GM12878 (cell line): Measurements from ENCODE around the gene KCNN1. TPM values are rescaled to one million over a fixed set of nuclear protein-coding genes. Genes with fewer than 3 reads are reported as not detected.

Experiments used
- ATAC-seq: fragments of 200-7000 bp; cut with Tn5 transposase; 3 replicates; pipeline ENCODE4 v1.9.1; 2020; ENCODE audit warnings: mild to moderate bottlenecking, moderate library complexity
- BruUV-seq: library from RNA; stranded (reverse); fragments of 400-500 nt; replicated peaks from 2 replicates; lab custom pipeline; 2021; lab: Mats Ljungman, UMichigan
- CTCF ChIA-PET: fragments of 300-600 bp; sonication (Branson Sonifier 250); formaldehyde crosslinking; extraction: SDS; loops from one replicate; lab custom pipeline; 2021; ENCODE audit warnings: inconsistent platforms; lab: Yijun Ruan, JAX
- POLR2A ChIA-PET: fragments of 350-600 bp; formaldehyde crosslinking; extraction: SDS; loops from one replicate; lab custom pipeline; 2021; ENCODE audit warnings: inconsistent platforms; lab: Charles Lee
- RAD21 ChIA-PET: fragments of 300-600 bp; sonication (Branson Sonifier 250); formaldehyde crosslinking; loops from one replicate; lab custom pipeline; 2023; ENCODE audit warnings: antibody characterized with exemption; ENCODE audit not compliant: unreplicated experiment; lab: Charles Lee
- SMC1A ChIA-PET: fragments of 300-600 bp; sonication (Branson Sonifier 250); formaldehyde crosslinking; loops from one replicate; lab custom pipeline; 2023; ENCODE audit not compliant: unreplicated experiment, uncharacterized antibody; lab: Charles Lee
- DNase-seq: peaks from one replicate; pipeline ENCODE4 v3.0.0-alpha.2; 2011; ENCODE audit warnings: low read depth, low spot score
- FAIRE-seq: peaks from 3 replicates; lab custom pipeline; 2011; peaks lifted over from hg19 to GRCh38; lab: Jason Lieb, UNC
- H2AFZ ChIP-seq: 2 replicates; pipeline ENCODE4 v1.6.0; 2011; ENCODE audit warnings: low read depth, low read length, control low read depth; ENCODE audit not compliant: control insufficient read depth
- H3K27ac ChIP-seq: 2 replicates; pipeline ENCODE4 v1.5.1; 2011; ENCODE audit warnings: control low read depth; ENCODE audit not compliant: control insufficient read depth, insufficient read depth
- H3K27me3 ChIP-seq, 2 experiments: replicated peaks in 1 of 2; 2 replicates each; pipeline versions ENCODE4 v1.6.0 to v1.6.1; 2011; ENCODE audit warnings: low read length in 1 of 2; ENCODE audit not compliant: control insufficient read depth in 2 of 2, insufficient read depth in 2 of 2
- H3K36me3 ChIP-seq, 2 experiments: 2 replicates each; pipeline ENCODE4 v1.5.1; 2011; ENCODE audit warnings: low read length in 1 of 2; ENCODE audit not compliant: control insufficient read depth in 2 of 2, insufficient read depth in 2 of 2
- H3K4me1 ChIP-seq: 2 replicates; pipeline ENCODE4 v1.6.1; 2011; ENCODE audit warnings: mild to moderate bottlenecking, low read length, moderate library complexity, mixed read lengths; ENCODE audit not compliant: control insufficient read depth, insufficient read depth
- H3K4me2 ChIP-seq: 2 replicates; pipeline ENCODE4 v1.6.0; 2011; ENCODE audit warnings: control low read depth; ENCODE audit not compliant: control insufficient read depth, insufficient read depth
- H3K4me3 ChIP-seq: fragments of 200-600 bp; sonication (generic); 2 replicates; pipeline ENCODE4 v1.5.1; 2016
- H3K79me2 ChIP-seq: 2 replicates; pipeline ENCODE4 v1.6.0; 2011; ENCODE audit warnings: low read length; ENCODE audit not compliant: control insufficient read depth, insufficient read depth
- H3K9ac ChIP-seq: 2 replicates; pipeline ENCODE4 v1.8.0; 2011; ENCODE audit warnings: low read length, control low read depth, mixed read lengths; ENCODE audit not compliant: control insufficient read depth, insufficient read depth
- H3K9me3 ChIP-seq: replicated peaks from 3 replicates; pipeline ENCODE4 v1.5.1; 2011; ENCODE audit warnings: mild to moderate bottlenecking, low read length; ENCODE audit not compliant: control insufficient read depth, insufficient read depth
- H4K20me1 ChIP-seq: 2 replicates; pipeline ENCODE4 v1.6.0; 2011; ENCODE audit not compliant: control insufficient read depth, insufficient read depth
- CTCF ChIP-seq, 3 experiments: IDR thresholded peaks in 2 of 3; conservative IDR thresholded peaks in 1 of 3; 2 replicates each; pipeline ENCODE4 v1.5.1; 2011; ENCODE audit warnings: low read depth in 3 of 3, low read length in 3 of 3, mild to moderate bottlenecking in 3 of 3, control low read depth in 2 of 3, moderate library complexity in 2 of 3, inconsistent platforms in 1 of 3, mixed read lengths in 1 of 3; ENCODE audit not compliant: control insufficient read depth in 2 of 3, insufficient read depth in 1 of 3; ENCODE audit errors: extremely low read depth in 1 of 3
- CUX1 ChIP-seq: IDR thresholded peaks from 2 replicates; pipeline ENCODE4 v1.6.1; 2012; ENCODE audit warnings: improper control_type of control experiment, low read depth, low read length; ENCODE audit not compliant: insufficient replicate concordance
- ESRRA ChIP-seq: IDR thresholded peaks from 2 replicates; pipeline ENCODE4 v1.6.1; 2012; ENCODE audit warnings: mild to moderate bottlenecking, low read length, improper control_type of control experiment
- IKZF1 ChIP-seq: fragments of 450-650 bp; conservative IDR thresholded peaks from 2 replicates; pipeline ENCODE4 v1.6.1; 2017; ENCODE audit warnings: antibody characterized with exemption, mild to moderate bottlenecking
- MLLT1 ChIP-seq: fragments of 450-650 bp; IDR thresholded peaks from 2 replicates; pipeline ENCODE4 v1.6.1; 2016; ENCODE audit warnings: mild to moderate bottlenecking
- NFIC ChIP-seq: IDR thresholded peaks from 2 replicates; pipeline ENCODE4 v1.6.1; 2012; ENCODE audit warnings: low read depth, mild to moderate bottlenecking, inconsistent platforms, low read length, moderate library complexity
- NR2C2 ChIP-seq: IDR thresholded peaks from 2 replicates; pipeline ENCODE4 v1.6.1; 2011; ENCODE audit warnings: borderline replicate concordance, low read depth; ENCODE audit not compliant: control insufficient read depth, insufficient read length
- SUZ12 ChIP-seq: fragments of 200-600 bp; sonication (generic); IDR thresholded peaks from one replicate; pipeline ENCODE4 v1.6.1; 2018; ENCODE audit warnings: antibody characterized with exemption, mild to moderate bottlenecking; ENCODE audit not compliant: unreplicated experiment
- ZNF592 ChIP-seq: fragments of 450-650 bp; IDR thresholded peaks from 2 replicates; pipeline ENCODE4 v1.6.1; 2017; ENCODE audit warnings: mild to moderate bottlenecking, moderate library complexity
- WGBS: methylation state at CpG from one replicate; pipeline ENCODE4 v1.1.6; 2016; ENCODE audit warnings: low lambda C conversion rate; ENCODE audit not compliant: insufficient replicate concordance, insufficient coverage; ENCODE audit errors: missing lambda C conversion rate; 5-methylcytosine and 5-hydroxymethylcytosine counted together
- in situ Hi-C: fragments of 300-500 bp; cut with MboI; formaldehyde crosslinking; loops from 9 replicates; pipeline ENCODE4 v1.14.3; 2018; ENCODE audit warnings: mixed read lengths
- intact Hi-C: fragments of 100-400 bp; cut with micrococcal nuclease; formaldehyde crosslinking; loops from one replicate; pipeline ENCODE4 v1.14.2; 2022; ENCODE audit not compliant: unreplicated experiment
- polyA plus RNA-seq, 11 experiments: library from polyadenylated mRNA; depleted of rRNA in 4 of 11; unstranded in 6 of 11; stranded (reverse) in 5 of 11; fragments of >200 nt; fragmentation: Nextera tagmentation in 4 of 11; fragmentation: Illumina TruSeq in 1 of 11; extraction: Ambion mirVana in 4 of 11; extraction: Trizol in 1 of 11; gene quantifications; 1 replicate in 1 of 11; 2 replicates in 10 of 11; pipeline versions ENCODE4 v1.2.1 to v1.2.3, GENCODE V29; 2011 to 2016; ENCODE audit warnings: inconsistent platforms in 2 of 11, missing spikeins in 2 of 11, low read depth in 1 of 11
- total RNA-seq, 4 experiments: library from RNA; depleted of rRNA in 3 of 4; stranded (reverse); fragments of >200 nt in 3 of 4; fragmentation: Illumina TruSeq in 1 of 4; extraction: Trizol in 1 of 4; gene quantifications; 2 replicates each; pipeline versions ENCODE4 v1.2.1 to v1.2.3, GENCODE V29; 2013 to 2021

The KCNN1 gene
- total and polyA plus RNA-seq, 10 of the 15 experiments (the other 5 are each of a cell fraction or from before 2014, with no cell fraction given), result 0.02 to 0.95 (median 0.16) TPM; not detected in 1

GRCh38 chr19:17936379-17936778 is 30.5 kb upstream of the KCNN1 start:
- H3K4me1 ChIP-seq, result peaks cover 7% of the 10 kb centered on the region
- POLR2A ChIA-PET, result no interaction called here
- no peaks in the 10 kb centered on the region for H4K20me1 ChIP-seq
- FAIRE-seq, result no peak
- BruUV-seq, result no TSS peak
- SMC1A ChIA-PET, result interaction anchor here (1.0 to 4.8 kb wide), 3 partner anchors 61 to 215 kb away, joined by 3 to 90 read pairs (median 4); no protein-coding TSS in a partner anchor
- no peak for DNase-seq
- WGBS, result 93% methylated on average over 20 of the region's 21 CpGs
- CTCF ChIA-PET, result interaction anchor here (1.3 to 11.0 kb wide), 4 partner anchors 10 to 121 kb away, joined by 4 to 302 read pairs (median 14); partner anchors contain the start of gene RPL18A
- peaks cover 10% of the 10 kb centered on the region for H3K79me2 ChIP-seq
- no peak for ATAC-seq
- H3K36me3 ChIP-seq, result no peaks in the 10 kb centered on the region; a peak in 1 of 4 replicates
- intact Hi-C loops, result loop anchor here (10.0 kb wide), 1 partner anchor 152 kb away; no protein-coding TSS in a partner anchor
- in situ Hi-C loops, result no loop called here
- H3K9me3 ChIP-seq, result no peaks in the 10 kb centered on the region
- no peaks in the 10 kb centered on the region for H3K27me3 ChIP-seq
- RAD21 ChIA-PET, result interaction anchor here (0.7 to 4.1 kb wide), 3 partner anchors 60 to 392 kb away, joined by 4 to 113 read pairs (median 6); partner anchors contain the start of gene RPL18A
- H2AFZ ChIP-seq, result no peak overlapping the region
- H3K9ac ChIP-seq, result no peak overlapping the region
- no peak overlapping the region for H3K4me2 ChIP-seq
- TF ChIP-seq CTCF (IDR thresholded peaks at IDR 0.05 in 2 of 3, conservative IDR thresholded peaks at IDR 0.05 in 1 of 3; ENCODE audit: control insufficient read depth in 2 of 3, extremely low read depth in 1 of 3, insufficient read depth in 1 of 3, low read depth in 3 of 3, low read length in 3 of 3), result no peak
- TF ChIP-seq ESRRA, result no peak
- TF ChIP-seq NFIC, result no peak
- no peak for TF ChIP-seq NR2C2
- no peak for TF ChIP-seq SUZ12
- TF ChIP-seq ZNF592, result no peak
- no peak for TF ChIP-seq CUX1
- no peak for TF ChIP-seq IKZF1
- TF ChIP-seq MLLT1, result no peak
- no peak overlapping the region for H3K27ac ChIP-seq
- H3K4me3 ChIP-seq, result no peak overlapping the region
